Endothelial cell (in vitro differentiated cells): ENCODE measurements around the gene ZNF366. TPM values are rescaled to one million over a fixed set of nuclear protein-coding genes. Genes with fewer than 3 reads are reported as not detected.

Source experiments
- DNase-seq: peaks from one replicate; pipeline ENCODE4 v3.0.0; 2021; ENCODE audit warnings: low spot score
- H3K27ac Mint-ChIP-seq: one replicate; pipeline ENCODE4 v1.8.0; 2021; ENCODE audit warnings: mixed read lengths, inconsistent platforms; ENCODE audit not compliant: unreplicated experiment
- H3K27me3 Mint-ChIP-seq: one replicate; pipeline ENCODE4 v1.8.0; 2021; ENCODE audit warnings: mild to moderate bottlenecking, moderate library complexity, mixed read lengths, inconsistent platforms; ENCODE audit not compliant: unreplicated experiment
- H3K36me3 Mint-ChIP-seq: one replicate; pipeline ENCODE4 v1.8.0; 2021; ENCODE audit warnings: mild to moderate bottlenecking, low read depth, mixed read lengths, inconsistent platforms; ENCODE audit not compliant: unreplicated experiment
- H3K4me1 Mint-ChIP-seq: one replicate; pipeline ENCODE4 v1.8.0; 2021; ENCODE audit warnings: mild to moderate bottlenecking, mixed read lengths, inconsistent platforms; ENCODE audit not compliant: unreplicated experiment
- H3K4me3 Mint-ChIP-seq: one replicate; pipeline ENCODE4 v1.8.0; 2021; ENCODE audit warnings: mild to moderate bottlenecking, mixed read lengths, inconsistent platforms; ENCODE audit not compliant: unreplicated experiment
- H3K9me3 Mint-ChIP-seq: one replicate; pipeline ENCODE4 v1.8.0; 2021; ENCODE audit warnings: mixed read lengths, inconsistent platforms; ENCODE audit not compliant: unreplicated experiment
- total RNA-seq: library from RNA; stranded (reverse); fragmentation: NEBNext Ultra II Directional; extraction: Animal tissue kit (Norgen Biotek cat#: 25700); gene quantifications from one replicate; pipeline ENCODE4 v1.2.1, GENCODE V29; 2021; ENCODE audit not compliant: unreplicated experiment
- TF ChIP-seq, protein P1 (sequence below): fragments of 200-600 bp; sonication (generic); IDR thresholded peaks from one replicate; pipeline ENCODE4 v1.5.0; 2021; ENCODE audit warnings: antibody characterized with exemption; ENCODE audit not compliant: unreplicated experiment

Gene ZNF366
- total RNA-seq, 1 donor from 2014 or later = 23.3 TPM

DNA sequence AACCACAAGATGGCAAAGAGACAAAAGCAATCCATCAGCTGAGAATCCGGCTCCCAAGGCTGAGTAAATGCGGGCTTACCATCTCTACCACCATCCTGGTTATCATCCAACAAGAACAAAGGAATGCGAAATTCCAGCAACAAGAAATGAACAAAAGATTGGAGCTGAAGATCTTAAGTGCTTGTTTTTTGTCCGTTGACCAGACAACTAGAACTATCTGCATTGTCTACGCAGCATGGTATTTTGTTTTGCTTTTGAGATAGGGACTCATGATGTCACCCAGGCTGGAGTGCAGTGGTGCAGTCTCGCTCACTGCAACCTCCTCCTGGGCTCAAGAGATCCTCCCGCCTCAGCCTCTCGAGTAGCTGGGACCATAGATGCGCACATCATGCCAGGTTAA lies 88.9 kb downstream of the ZNF366 start:
- no peak for DNase-seq
- no peak overlapping the region for H3K4me3 Mint-ChIP-seq

DNA sequence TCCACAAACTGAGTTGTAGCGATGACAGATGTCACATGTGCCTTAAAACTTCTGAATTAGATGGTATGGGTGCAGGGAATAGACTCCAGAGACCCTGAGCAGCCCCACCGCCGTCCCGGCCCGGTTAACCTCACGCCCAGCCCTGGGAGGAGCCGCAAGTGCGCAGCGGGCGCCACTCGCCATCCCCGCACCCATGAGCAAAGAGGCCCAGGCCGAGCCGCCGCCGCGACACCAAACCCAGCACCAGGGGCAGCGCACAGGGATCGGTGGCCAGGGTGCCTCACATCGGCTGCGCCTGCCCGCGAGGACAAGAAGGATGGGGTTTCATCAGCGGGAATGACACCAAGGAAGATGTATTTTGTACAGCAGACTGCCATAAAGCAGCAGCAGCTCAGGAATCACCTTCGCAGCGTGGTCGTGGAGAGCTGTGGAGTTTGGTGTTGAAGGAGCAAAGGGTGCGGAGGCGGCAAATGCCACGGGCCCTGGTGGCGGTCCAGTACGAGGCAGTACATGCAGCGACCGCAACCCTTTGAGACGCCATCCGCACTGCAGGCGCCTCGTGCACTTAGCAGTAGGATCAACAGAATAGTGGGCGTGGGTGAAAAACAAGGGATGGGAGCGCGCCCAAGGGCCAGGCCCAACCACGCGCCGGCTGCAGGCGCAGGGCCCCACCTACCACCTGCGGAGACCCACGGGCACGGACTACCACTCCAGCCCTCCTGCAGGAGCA lies 89.7 kb downstream of the ZNF366 start:
- no peak overlapping the region for H3K27ac Mint-ChIP-seq
- DNase-seq = no peak
- no peaks in the 10 kb centered on the region for H3K4me1 Mint-ChIP-seq
- TF ChIP-seq, protein P1, sequence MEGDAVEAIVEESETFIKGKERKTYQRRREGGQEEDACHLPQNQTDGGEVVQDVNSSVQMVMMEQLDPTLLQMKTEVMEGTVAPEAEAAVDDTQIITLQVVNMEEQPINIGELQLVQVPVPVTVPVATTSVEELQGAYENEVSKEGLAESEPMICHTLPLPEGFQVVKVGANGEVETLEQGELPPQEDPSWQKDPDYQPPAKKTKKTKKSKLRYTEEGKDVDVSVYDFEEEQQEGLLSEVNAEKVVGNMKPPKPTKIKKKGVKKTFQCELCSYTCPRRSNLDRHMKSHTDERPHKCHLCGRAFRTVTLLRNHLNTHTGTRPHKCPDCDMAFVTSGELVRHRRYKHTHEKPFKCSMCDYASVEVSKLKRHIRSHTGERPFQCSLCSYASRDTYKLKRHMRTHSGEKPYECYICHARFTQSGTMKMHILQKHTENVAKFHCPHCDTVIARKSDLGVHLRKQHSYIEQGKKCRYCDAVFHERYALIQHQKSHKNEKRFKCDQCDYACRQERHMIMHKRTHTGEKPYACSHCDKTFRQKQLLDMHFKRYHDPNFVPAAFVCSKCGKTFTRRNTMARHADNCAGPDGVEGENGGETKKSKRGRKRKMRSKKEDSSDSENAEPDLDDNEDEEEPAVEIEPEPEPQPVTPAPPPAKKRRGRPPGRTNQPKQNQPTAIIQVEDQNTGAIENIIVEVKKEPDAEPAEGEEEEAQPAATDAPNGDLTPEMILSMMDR = no peak
- no peaks in the 10 kb centered on the region for H3K9me3 Mint-ChIP-seq
- no peak overlapping the region for H3K4me3 Mint-ChIP-seq
- no peaks in the 10 kb centered on the region for H3K27me3 Mint-ChIP-seq
- H3K36me3 Mint-ChIP-seq = no peaks in the 10 kb centered on the region

More for the DNA sequence above, 88.9 kb downstream of the ZNF366 start:
- Mint-ChIP-seq H3K9me3 (no peaks in the 10 kb centered on the region), H3K4me1 (no peaks in the 10 kb centered on the region), H3K27ac (no peak overlapping the region), H3K36me3 (no peaks in the 10 kb centered on the region), H3K27me3 (no peaks in the 10 kb centered on the region)
- TF ChIP-seq, protein P1 = no peak

GRCh38 chr5:72415616-72416325 lies 91.4 kb downstream of the ZNF366 start:
- Mint-ChIP-seq H3K36me3 (no peaks in the 10 kb centered on the region), H3K27ac (no peak overlapping the region), H3K4me1 (no peaks in the 10 kb centered on the region), H3K27me3 (no peaks in the 10 kb centered on the region), H3K4me3 (no peak overlapping the region), H3K9me3 (no peaks in the 10 kb centered on the region)
- DNase-seq = no peak
- TF ChIP-seq, protein P1 = no peak

GRCh38 chr5:72412283-72413055 lies 94.7 kb downstream of the ZNF366 start:
- no peaks in the 10 kb centered on the region for H3K27me3 Mint-ChIP-seq
- H3K4me3 Mint-ChIP-seq = no peak overlapping the region
- no peak overlapping the region for H3K27ac Mint-ChIP-seq
- DNase-seq = no peak
- no peaks in the 10 kb centered on the region for H3K4me1 Mint-ChIP-seq
- no peaks in the 10 kb centered on the region for H3K36me3 Mint-ChIP-seq
- H3K9me3 Mint-ChIP-seq = no peaks in the 10 kb centered on the region
- TF ChIP-seq, protein P1 = no peak
